Sigmoid colon (tissue), 7 donors: ENCODE results near the gene HOXA10. TPM values are rescaled to one million over a fixed set of nuclear protein-coding genes. Genes with fewer than 3 reads are reported as not detected.

Experiments
- DNase-seq: peaks from one replicate; pipeline ENCODE4 v3.0.0-alpha.2; 2019
- H3K27ac ChIP-seq, 4 donors: fragments of 200-600 bp; sonication (generic); one replicate each; pipeline ENCODE4 v1.5.1; 2016 to 2019; ENCODE audit warnings: mild to moderate bottlenecking in 1 of 4
- H3K27me3 ChIP-seq, 3 donors: fragments of 200-600 bp; sonication (generic); one replicate each; pipeline ENCODE4 v1.5.1; 2019; ENCODE audit warnings: mild to moderate bottlenecking in 1 of 3
- H3K36me3 ChIP-seq, 4 donors: fragments of 200-600 bp; sonication (generic); one replicate each; pipeline ENCODE4 v1.5.1; 2016 to 2019
- H3K4me1 ChIP-seq, 4 donors: fragments of 200-600 bp; sonication (generic); one replicate each; pipeline ENCODE4 v1.5.1; 2017 to 2019
- H3K4me3 ChIP-seq, 4 donors: fragments of 200-600 bp; sonication (generic); one replicate each; pipeline ENCODE4 v1.5.1; 2017 to 2019; ENCODE audit warnings: mild to moderate bottlenecking in 2 of 4, moderate library complexity in 1 of 4
- H3K9me3 ChIP-seq, 4 donors: fragments of 200-600 bp in 3 of 4; sonication (generic) in 3 of 4; one replicate each; pipeline versions ENCODE4 v1.5.1 to v1.6.1; 2013 to 2019
- EP300 ChIP-seq, 4 donors: sonication (generic); formaldehyde crosslinking; IDR thresholded peaks; one replicate each; pipeline ENCODE4 v1.6.1; 2017; ENCODE audit warnings: antibody characterized with exemption in 4 of 4
- POLR2A ChIP-seq, 2 donors: fragments of 450-650 bp; IDR thresholded peaks; one replicate each; pipeline ENCODE4 v1.6.1; 2016; ENCODE audit warnings: antibody characterized with exemption in 2 of 2, mild to moderate bottlenecking in 2 of 2, moderate library complexity in 2 of 2
- POLR2AphosphoS5 ChIP-seq, 4 donors: sonication (generic); formaldehyde crosslinking; IDR thresholded peaks; one replicate each; pipeline ENCODE4 v1.6.1; 2017; ENCODE audit warnings: antibody characterized with exemption in 4 of 4
- WGBS, 2 donors: extraction: QIAGEN DNeasy Blood & Tissue Kit; methylation state at CpG; one replicate each; pipeline ENCODE4 v1.1.7; 2013; 5-methylcytosine and 5-hydroxymethylcytosine counted together
- intact Hi-C: fragments of 100-400 bp; cut with DNase I; formaldehyde crosslinking; loops from one replicate; pipeline ENCODE4 v1.15.1; 2023
- polyA plus RNA-seq, 3 donors: library from polyadenylated mRNA; stranded (reverse); fragments of 200-250 nt; gene quantifications; one replicate each; pipeline ENCODE4 v1.2.3, GENCODE V29; 2013
- total RNA-seq, 4 donors: library from RNA; depleted of rRNA; stranded (reverse); fragments of >200 nt; gene quantifications; one replicate each; pipeline ENCODE4 v1.1.0, GENCODE V29; 2016
- TF ChIP-seq, protein P1 (sequence below), 4 experiments: fragments of 450-650 bp in 3 of 4; fragments of 200-600 bp in 1 of 4; IDR thresholded peaks; one replicate each; pipeline ENCODE4 v1.5.1; 2016 to 2019; ENCODE audit warnings: antibody characterized with exemption in 4 of 4, mild to moderate bottlenecking in 3 of 4, moderate library complexity in 2 of 4
- donor health status: healthy with polysubstance abuse.
- donor health status: Bipolar disorder and iron deficiency.
- donor health status: healthy.

HOXA10 gene
- total and polyA plus RNA-seq, 7 donors: 22.2 to 64.0 (median 55.1) TPM

DNA sequence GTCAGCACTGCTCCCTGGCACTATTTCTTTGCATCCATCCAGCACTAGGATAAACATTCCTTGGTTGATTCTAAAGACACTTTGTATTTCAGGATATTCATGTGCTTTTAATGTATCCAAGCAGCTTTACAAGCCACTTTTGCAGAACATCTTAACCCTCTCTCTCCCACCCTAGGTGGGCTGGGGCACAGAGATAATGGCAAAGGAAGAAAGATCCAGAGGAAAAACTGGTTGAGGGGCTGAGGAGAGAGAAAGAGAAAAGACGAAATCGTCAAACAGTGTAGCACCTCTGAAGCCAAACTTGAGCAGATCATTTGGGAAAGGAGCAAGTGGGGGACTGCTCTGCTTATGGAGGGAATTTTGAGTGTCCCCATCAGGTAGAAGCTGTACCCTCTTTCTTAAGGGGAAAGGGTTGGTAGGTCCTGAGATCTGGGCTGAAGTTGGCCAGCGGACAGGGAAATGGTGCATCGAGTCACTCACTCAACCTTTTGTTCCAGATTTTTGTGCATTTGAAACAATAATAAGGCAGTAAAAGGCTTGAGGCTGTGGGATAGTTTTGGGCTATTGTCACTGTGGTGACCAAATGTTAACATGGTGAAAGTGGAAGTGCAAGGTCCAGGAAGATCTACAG, 30.0 kb upstream of the HOXA10 start:
- Histone ChIP-seq H3K27me3 (peaks cover 17 to 74% (median 19%) of the 10 kb centered on the region in 3 donors), H3K4me3 (peak overlapping the region in 1 of 4 donors; percentile 45), H3K27ac (peak overlapping the region in 2 of 4 donors; percentile 33 to 51), H3K4me1 (peaks cover 0 to 32% (median 28%) of the 10 kb centered on the region in 4 donors), H3K9me3 (no peaks in the 10 kb centered on the region), H3K36me3 (no peaks in the 10 kb centered on the region)
- 11 to 30% methylated on average over 4 of the region's 4 CpGs for WGBS, 2 donors
- TF ChIP-seq POLR2A (IDR thresholded peaks at IDR 0.05) (no peak), POLR2AphosphoS5 (IDR thresholded peaks at IDR 0.05) (no peak), EP300 (IDR thresholded peaks at IDR 0.05) (no peak)
- TF ChIP-seq, protein P1, sequence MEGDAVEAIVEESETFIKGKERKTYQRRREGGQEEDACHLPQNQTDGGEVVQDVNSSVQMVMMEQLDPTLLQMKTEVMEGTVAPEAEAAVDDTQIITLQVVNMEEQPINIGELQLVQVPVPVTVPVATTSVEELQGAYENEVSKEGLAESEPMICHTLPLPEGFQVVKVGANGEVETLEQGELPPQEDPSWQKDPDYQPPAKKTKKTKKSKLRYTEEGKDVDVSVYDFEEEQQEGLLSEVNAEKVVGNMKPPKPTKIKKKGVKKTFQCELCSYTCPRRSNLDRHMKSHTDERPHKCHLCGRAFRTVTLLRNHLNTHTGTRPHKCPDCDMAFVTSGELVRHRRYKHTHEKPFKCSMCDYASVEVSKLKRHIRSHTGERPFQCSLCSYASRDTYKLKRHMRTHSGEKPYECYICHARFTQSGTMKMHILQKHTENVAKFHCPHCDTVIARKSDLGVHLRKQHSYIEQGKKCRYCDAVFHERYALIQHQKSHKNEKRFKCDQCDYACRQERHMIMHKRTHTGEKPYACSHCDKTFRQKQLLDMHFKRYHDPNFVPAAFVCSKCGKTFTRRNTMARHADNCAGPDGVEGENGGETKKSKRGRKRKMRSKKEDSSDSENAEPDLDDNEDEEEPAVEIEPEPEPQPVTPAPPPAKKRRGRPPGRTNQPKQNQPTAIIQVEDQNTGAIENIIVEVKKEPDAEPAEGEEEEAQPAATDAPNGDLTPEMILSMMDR (IDR thresholded peaks at IDR 0.05): no peak
- DNase-seq: no peak
- intact Hi-C loops: loop anchor here (5.0 to 10.0 kb wide), 3 partner anchors 538 to 1201 kb away; partner anchors contain the start of gene TAX1BP1

DNA sequence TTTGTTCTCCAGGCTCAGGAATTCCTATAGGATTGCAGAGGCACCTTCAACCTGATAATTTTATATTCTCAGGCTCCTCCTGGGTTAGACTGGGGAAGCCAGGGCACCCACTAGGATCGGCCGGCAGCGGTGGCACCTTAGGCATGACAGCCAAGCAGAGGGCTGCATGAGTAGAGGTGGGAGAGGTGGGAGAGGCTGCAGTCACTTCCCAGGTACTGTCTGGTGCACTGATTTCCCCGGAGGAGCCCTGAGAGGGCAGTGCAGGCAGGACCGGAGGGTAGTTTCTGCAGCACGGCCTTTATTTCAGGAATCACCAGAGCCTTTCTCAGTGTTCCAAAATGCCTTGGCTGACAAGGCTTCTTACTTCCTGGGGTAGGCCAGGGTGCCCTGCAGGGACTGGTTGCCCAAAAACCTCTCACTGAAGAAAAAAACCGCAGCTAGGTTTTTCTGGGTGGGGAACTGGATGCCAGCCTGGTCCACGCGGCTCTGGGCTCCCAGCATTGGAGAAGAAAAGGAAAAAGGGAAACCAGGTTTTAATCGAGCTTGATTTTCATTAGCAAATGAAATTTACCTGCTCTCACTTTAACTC, 29.3 kb upstream of the HOXA10 start:
- H3K4me1 ChIP-seq: peaks cover 0 to 38% (median 29%) of the 10 kb centered on the region in 4 donors
- H3K9me3 ChIP-seq: no peaks in the 10 kb centered on the region
- H3K36me3 ChIP-seq: no peaks in the 10 kb centered on the region
- H3K27me3 ChIP-seq: peaks cover 17 to 74% (median 19%) of the 10 kb centered on the region in 3 donors
- H3K4me3 ChIP-seq: no peak overlapping the region
- intact Hi-C loops: loop anchor here (5.0 to 10.0 kb wide), 3 partner anchors 539 to 1201 kb away; partner anchors contain the start of gene TAX1BP1
- DNase-seq: no peak
- TF ChIP-seq, protein P1 (IDR thresholded peaks at IDR 0.05): no peak
- TF ChIP-seq POLR2AphosphoS5 (IDR thresholded peaks at IDR 0.05) (no peak), EP300 (IDR thresholded peaks at IDR 0.05) (no peak), POLR2A (IDR thresholded peaks at IDR 0.05) (no peak)
- peak overlapping the region in 2 of 4 donors; percentile 33 to 51 for H3K27ac ChIP-seq
- 7 to 26% methylated on average over 10 of the region's 10 CpGs for WGBS, 2 donors

DNA sequence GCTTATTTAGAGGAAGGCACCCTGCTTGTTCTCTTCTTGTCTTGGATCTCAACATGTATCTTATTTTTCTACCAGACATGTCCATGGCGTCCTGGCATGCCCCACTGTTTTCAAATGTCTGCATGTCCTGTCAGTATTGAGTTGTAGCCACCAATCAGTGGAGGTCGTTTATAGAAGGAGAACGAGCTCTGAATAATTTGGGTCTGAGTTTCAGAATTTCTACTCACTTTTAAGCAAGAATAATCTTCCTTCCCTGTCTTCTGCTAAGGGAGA, 28.7 kb upstream of the HOXA10 start:
- no peak for DNase-seq
- intact Hi-C loops: loop anchor here (5.0 to 10.0 kb wide), 3 partner anchors 540 to 1202 kb away; partner anchors contain the start of gene TAX1BP1
- Histone ChIP-seq H3K9me3 (no peaks in the 10 kb centered on the region), H3K27ac (peak overlapping the region in 2 of 4 donors; percentile 33 to 51), H3K4me1 (peaks cover 0 to 44% (median 32%) of the 10 kb centered on the region in 4 donors), H3K27me3 (peaks cover 17 to 79% (median 19%) of the 10 kb centered on the region in 3 donors), H3K4me3 (no peak overlapping the region), H3K36me3 (no peaks in the 10 kb centered on the region)
- 13 to 18% methylated on average over 3 of the region's 3 CpGs for WGBS, 2 donors
- TF ChIP-seq, protein P1 (IDR thresholded peaks at IDR 0.05): no peak
- TF ChIP-seq POLR2AphosphoS5 (IDR thresholded peaks at IDR 0.05) (no peak), POLR2A (IDR thresholded peaks at IDR 0.05) (no peak), EP300 (IDR thresholded peaks at IDR 0.05) (no peak)

DNA sequence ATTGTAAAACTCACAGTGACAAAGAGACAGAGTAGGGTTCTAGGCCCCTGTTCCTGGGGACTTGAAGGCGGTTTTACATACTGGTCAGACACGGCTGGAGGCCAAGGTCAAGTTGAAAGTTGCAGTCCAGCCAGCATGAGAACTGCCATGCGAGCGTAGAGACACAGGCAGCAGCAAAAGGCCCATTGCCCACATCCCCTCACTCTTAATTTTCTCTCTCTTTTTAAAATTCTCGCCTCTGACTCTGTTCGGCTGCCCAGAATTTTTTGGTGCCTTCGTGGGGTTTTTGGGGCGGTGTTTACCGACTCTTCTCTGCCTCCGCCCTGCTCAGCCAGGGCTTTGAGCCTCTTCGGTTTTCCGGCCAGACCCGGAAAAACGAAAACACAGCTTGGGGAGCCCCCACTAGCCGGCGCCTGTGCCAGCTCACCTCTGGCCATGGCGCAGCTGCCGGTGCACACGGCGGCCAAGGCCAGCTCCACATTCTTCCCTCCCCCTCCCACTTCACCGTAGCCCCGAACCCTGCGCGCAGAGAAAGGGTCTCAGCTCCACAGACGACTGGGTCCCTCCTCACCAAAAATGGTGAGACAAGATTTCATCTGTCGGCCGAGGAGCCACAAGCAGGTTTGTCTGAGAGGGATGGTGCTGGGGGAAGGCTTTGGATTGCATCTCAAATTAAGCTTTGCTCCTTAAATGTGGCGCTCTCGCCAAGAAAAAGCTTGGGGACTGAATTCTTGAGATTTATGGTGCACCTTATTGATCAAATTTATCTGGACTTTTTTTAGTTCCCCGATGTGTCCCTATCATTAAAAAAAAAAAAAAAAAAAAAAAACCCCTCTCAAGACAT, 28.1 kb upstream of the HOXA10 start:
- WGBS, 2 donors: 6 to 27% methylated on average over 30 of the region's 30 CpGs
- Histone ChIP-seq H3K4me1 (peaks cover 0 to 45% (median 34%) of the 10 kb centered on the region in 4 donors), H3K27me3 (peaks cover 17 to 78% (median 19%) of the 10 kb centered on the region in 3 donors)

More for the DNA sequence above, 28.1 kb upstream of the HOXA10 start:
- peak overlapping the region in 2 of 4 donors; percentile 97 to 98 for H3K27ac ChIP-seq
- intact Hi-C loops: loop anchor here (5.0 to 10.0 kb wide), 3 partner anchors 540 to 1203 kb away; partner anchors contain the start of gene TAX1BP1
- no peak for TF ChIP-seq POLR2AphosphoS5 (IDR thresholded peaks at IDR 0.05)
- TF ChIP-seq EP300 (IDR thresholded peaks at IDR 0.05): no peak
- TF ChIP-seq POLR2A (IDR thresholded peaks at IDR 0.05): no peak
- TF ChIP-seq, protein P1 (IDR thresholded peaks at IDR 0.05): no peak
- no peaks in the 10 kb centered on the region for H3K9me3 ChIP-seq
- no peak overlapping the region for H3K4me3 ChIP-seq
- H3K36me3 ChIP-seq: no peaks in the 10 kb centered on the region
- no peak for DNase-seq
